ENCODE measurements around the gene ZKSCAN1.

Gene ZKSCAN1

DNA sequence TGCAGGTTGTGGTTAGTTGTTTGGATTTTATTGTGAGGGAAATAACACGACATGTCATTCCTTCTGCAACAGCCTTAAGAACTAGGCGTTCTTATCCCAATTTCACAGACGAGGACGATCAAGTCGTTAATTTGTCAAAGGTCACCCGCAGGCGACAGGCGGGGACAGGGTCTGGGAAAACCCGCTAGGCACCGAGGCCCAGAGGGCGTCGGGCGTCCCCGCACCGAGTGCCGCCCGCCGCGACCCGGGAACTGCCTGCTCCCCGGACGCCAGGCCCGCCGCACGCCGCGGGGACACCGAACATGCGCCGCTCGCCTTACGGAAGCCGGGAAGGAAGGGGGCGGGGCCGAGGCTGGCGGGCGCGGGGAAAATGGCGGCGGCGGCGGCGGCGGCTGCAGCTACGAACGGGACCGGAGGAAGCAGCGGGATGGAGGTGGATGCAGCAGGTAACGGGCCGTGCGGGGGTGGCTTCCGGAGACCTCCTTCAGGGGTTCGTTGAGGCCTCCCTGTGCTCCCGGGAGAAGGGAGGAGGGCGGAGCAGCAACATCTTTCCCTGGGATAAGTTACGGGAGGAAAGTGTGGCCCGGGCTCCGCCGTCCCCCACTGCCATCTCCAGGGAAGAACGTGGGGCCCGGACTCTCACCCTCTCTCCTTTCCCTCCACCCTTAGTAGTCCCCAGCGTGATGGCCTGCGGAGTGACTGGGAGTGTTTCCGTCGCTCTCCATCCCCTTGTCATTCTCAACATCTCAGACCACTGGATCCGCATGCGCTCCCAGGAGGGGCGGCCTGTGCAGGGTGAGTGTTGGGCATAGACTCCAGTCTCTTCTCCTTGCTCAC lies 73.4 kb downstream of the ZKSCAN1 start, which contains the start of gene COPS6:
Gene COPS6, plus strand, starts transcription at position 349 of the 837 bp plus-strand sequence. Its CDS starts 22 bp downstream, at position 371.
- TF ChIP-seq EP300 (IDR thresholded peaks at IDR 0.05; ENCODE audit: borderline replicate concordance): no peak
- peak; percentile 98 for TF ChIP-seq TAF1 (IDR thresholded peaks at IDR 0.05; ENCODE audit: low read depth)
- no peak for TF ChIP-seq ZBTB7A (IDR thresholded peaks at IDR 0.05; ENCODE audit: low read depth)
- no peak for TF ChIP-seq CEBPB (IDR thresholded peaks at IDR 0.05)
- TF ChIP-seq, protein P1, sequence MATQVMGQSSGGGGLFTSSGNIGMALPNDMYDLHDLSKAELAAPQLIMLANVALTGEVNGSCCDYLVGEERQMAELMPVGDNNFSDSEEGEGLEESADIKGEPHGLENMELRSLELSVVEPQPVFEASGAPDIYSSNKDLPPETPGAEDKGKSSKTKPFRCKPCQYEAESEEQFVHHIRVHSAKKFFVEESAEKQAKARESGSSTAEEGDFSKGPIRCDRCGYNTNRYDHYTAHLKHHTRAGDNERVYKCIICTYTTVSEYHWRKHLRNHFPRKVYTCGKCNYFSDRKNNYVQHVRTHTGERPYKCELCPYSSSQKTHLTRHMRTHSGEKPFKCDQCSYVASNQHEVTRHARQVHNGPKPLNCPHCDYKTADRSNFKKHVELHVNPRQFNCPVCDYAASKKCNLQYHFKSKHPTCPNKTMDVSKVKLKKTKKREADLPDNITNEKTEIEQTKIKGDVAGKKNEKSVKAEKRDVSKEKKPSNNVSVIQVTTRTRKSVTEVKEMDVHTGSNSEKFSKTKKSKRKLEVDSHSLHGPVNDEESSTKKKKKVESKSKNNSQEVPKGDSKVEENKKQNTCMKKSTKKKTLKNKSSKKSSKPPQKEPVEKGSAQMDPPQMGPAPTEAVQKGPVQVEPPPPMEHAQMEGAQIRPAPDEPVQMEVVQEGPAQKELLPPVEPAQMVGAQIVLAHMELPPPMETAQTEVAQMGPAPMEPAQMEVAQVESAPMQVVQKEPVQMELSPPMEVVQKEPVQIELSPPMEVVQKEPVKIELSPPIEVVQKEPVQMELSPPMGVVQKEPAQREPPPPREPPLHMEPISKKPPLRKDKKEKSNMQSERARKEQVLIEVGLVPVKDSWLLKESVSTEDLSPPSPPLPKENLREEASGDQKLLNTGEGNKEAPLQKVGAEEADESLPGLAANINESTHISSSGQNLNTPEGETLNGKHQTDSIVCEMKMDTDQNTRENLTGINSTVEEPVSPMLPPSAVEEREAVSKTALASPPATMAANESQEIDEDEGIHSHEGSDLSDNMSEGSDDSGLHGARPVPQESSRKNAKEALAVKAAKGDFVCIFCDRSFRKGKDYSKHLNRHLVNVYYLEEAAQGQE (IDR thresholded peaks at IDR 0.05; ENCODE audit: low read depth): no peak
- peak; percentile 97 for TF ChIP-seq YY1 (IDR thresholded peaks at IDR 0.05; ENCODE audit: low read depth)
- TF ChIP-seq EGR1 (IDR thresholded peaks at IDR 0.05): peak; percentile 14; the same call in 1 of the 2 replicates
- TF ChIP-seq NFIC (IDR thresholded peaks at IDR 0.05): no peak; the same call in 1 of the 2 replicates
- no peak for TF ChIP-seq RAD21 (IDR thresholded peaks at IDR 0.05; ENCODE audit: low read depth)
- TF ChIP-seq, protein P2, sequence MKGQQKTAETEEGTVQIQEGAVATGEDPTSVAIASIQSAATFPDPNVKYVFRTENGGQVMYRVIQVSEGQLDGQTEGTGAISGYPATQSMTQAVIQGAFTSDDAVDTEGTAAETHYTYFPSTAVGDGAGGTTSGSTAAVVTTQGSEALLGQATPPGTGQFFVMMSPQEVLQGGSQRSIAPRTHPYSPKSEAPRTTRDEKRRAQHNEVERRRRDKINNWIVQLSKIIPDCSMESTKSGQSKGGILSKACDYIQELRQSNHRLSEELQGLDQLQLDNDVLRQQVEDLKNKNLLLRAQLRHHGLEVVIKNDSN (IDR thresholded peaks at IDR 0.05): peak; percentile 39; the same call in 1 of the 2 replicates
- no peak for TF ChIP-seq CREB1 (IDR thresholded peaks at IDR 0.05; ENCODE audit: low read depth)
- TF ChIP-seq TCF12 (IDR thresholded peaks at IDR 0.05; ENCODE audit: low read depth): 0 out of 2 replicates have a peak, but pooled peaks have one; percentile 15
- peak; percentile 35; the same call in 1 of the 2 replicates for TF ChIP-seq TEAD4 (IDR thresholded peaks at IDR 0.05)
- TF ChIP-seq, protein P3, sequence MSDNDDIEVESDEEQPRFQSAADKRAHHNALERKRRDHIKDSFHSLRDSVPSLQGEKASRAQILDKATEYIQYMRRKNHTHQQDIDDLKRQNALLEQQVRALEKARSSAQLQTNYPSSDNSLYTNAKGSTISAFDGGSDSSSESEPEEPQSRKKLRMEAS (IDR thresholded peaks at IDR 0.05): peak; percentile 92
- TF ChIP-seq FOXM1 (IDR thresholded peaks at IDR 0.05; ENCODE audit: borderline replicate concordance, low read depth): no peak

DNA sequence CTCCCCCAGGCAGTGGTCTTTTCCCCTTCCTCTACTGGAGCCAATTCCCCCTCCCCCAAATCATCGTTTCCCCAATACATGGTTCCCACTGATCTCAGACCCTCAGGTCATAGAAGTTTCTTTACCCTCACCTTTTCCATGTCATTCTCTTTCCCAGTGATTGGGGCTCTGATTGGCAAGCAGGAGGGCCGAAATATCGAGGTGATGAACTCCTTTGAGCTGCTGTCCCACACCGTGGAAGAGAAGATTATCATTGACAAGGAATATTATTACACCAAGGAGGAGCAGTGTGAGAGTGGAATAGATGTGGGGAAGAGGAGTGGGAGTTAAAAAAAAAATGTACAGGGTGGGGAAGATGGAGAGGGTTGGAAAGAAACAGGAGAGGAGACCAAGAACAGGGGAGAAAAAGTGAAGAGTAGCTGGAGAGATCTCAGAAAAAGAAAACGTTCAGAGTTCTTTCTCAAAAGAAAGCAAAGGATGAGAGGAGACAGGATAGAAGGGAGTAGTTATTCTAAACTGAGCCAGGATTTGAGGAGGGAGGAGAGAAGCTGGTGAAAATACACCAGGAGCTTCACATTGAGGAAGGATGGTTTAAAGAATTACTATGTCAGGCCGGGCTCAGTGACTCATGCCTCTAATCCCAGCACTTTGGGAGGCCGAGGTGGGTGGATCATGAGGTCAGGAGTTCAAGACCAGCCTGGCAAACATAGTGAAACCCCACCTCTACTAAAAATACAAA lies 74.2 kb downstream of the ZKSCAN1 start:
- TF ChIP-seq TCF12 (IDR thresholded peaks at IDR 0.05; ENCODE audit: low read depth): no peak
- no peak for TF ChIP-seq NFIC (IDR thresholded peaks at IDR 0.05)
- TF ChIP-seq FOXM1 (IDR thresholded peaks at IDR 0.05; ENCODE audit: borderline replicate concordance, low read depth): no peak
- no peak for TF ChIP-seq CEBPB (IDR thresholded peaks at IDR 0.05)

DNA sequence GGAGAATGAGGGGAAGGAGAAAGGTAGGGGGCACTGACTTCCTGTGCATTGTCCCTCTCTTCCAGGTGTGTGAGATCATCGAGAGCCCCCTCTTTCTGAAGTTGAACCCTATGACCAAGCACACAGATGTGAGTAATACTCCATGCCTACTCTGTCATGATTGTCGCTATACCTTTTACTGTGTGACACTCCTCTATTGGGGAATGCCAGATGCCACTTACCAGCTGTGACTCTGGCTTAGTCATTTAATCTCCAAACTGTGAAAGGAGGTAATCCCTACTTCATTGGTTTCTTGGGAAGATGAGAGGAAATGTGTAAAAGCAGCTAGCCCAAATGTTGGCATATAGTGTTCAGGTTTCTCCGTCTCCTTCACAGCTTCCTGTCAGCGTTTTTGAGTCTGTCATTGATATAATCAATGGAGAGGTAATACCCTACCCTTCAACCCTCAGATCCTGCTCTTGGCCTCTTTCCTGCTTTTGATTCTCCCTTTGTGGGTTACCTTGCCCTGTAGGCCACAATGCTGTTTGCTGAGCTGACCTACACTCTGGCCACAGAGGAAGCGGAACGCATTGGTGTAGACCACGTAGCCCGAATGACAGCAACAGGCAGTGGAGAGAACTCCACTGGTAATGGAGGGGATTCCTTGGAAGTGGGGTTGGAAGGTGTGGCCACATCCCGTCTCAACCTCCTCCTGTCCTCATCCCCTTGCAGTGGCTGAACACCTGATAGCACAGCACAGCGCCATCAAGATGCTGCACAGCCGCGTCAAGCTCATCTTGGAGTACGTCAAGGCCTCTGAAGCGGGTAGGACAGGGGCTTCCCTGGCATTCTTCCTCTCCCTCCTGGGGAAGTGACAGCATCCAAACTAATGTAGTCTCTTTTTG lies 75.4 kb downstream of the ZKSCAN1 start:
- TF ChIP-seq EGR1 (IDR thresholded peaks at IDR 0.05) (no peak), CREB1 (IDR thresholded peaks at IDR 0.05; ENCODE audit: low read depth) (no peak), ZBTB7A (IDR thresholded peaks at IDR 0.05; ENCODE audit: low read depth) (no peak), TAF1 (IDR thresholded peaks at IDR 0.05; ENCODE audit: low read depth) (no peak), TEAD4 (IDR thresholded peaks at IDR 0.05) (no peak), FOXM1 (IDR thresholded peaks at IDR 0.05; ENCODE audit: borderline replicate concordance, low read depth) (no peak)
- TF ChIP-seq, protein P1 (IDR thresholded peaks at IDR 0.05; ENCODE audit: low read depth): no peak

Measured in Ishikawa (cell line).